GM18505 (cell line): ENCODE results near the gene NAGLU.

ENCODE experiments used
- ATAC-seq: cut with Tn5 transposase; IDR thresholded peaks from one replicate; pipeline ENCODE4 v1.9.1; 2021; ENCODE audit not compliant: unreplicated experiment
- POLR2A ChIP-seq: IDR thresholded peaks from 4 replicates; pipeline ENCODE4 v1.6.1; 2011; ENCODE audit warnings: borderline replicate concordance; ENCODE audit not compliant: insufficient read depth, insufficient read length; ENCODE audit errors: extremely low read depth

The NAGLU gene

DNA sequence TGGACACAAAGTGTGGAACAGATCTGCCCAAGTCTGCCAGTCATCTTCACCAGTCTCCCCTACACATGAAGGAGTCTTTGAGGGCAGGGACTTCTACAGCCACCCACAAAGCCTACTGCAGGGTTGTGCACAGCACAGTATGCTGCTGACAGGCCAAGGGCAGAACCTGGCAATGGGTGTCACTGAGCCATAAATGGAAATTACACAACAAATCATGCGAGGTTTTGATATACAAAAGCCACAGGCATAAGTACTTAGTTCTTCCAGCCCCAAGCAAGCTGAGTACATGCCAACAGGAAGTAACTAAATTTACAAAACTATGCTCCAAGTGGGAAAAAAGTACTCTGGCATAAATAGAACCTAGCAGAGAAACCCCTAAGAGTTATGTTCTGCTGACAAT is 49.3 kb downstream of the NAGLU start:
- no peak for ATAC-seq
- no peak for TF ChIP-seq POLR2A

DNA sequence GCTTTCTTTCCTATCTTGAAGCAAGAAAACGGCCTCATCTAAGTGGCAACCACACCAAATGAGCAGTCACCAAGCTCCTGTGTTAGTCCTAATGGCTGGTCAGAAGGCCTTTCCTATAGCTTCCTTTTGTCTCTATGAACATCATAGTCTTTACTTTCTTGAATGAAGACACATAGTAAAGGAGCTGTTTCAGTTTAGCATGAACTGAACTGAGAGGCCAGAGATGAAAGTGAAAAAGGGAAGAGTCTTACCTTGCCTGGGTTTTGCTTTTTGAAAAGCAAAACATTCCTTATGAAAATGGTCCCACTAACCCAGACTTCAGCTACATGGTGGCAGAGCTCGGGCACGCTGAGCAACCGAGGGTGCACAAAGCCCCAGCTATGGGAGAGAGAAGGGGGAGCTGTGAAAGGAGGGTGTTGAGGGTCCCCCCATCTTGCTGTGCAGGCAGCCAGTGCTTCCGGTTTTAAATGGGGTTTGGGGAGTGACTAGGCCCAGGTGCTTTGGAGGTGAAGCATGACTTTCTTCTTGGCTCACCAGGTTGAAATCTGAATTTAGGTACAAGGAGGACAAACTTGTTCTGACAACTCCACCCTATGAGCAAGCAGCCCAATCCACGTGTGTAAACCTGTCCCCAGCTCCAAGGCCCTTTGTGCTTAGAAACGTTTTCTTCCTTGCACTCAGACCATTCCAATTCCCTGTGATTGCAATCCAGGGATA is 50.6 kb downstream of the NAGLU start:
- ATAC-seq, result no peak
- no peak for TF ChIP-seq POLR2A

DNA sequence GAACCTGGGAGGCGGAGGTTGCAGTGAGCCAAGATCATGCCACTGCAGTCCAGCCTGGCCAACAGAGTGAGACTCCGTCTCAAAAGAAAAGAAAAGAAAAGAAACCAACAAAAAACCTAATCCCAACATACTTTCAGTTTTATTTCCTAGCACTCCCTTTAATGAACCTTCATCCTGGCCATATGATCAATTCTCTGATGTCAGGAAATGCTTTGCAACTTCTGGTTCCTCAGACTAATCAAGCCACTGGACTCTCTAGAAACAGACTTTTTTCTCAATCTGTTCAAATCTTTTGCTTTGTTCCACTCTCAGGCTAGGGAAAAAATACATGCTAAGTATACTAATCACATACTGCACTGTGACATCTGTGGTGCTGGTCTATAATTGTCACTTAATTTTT is 54.8 kb downstream of the NAGLU start:
- TF ChIP-seq POLR2A, result no peak
- no peak for ATAC-seq

DNA sequence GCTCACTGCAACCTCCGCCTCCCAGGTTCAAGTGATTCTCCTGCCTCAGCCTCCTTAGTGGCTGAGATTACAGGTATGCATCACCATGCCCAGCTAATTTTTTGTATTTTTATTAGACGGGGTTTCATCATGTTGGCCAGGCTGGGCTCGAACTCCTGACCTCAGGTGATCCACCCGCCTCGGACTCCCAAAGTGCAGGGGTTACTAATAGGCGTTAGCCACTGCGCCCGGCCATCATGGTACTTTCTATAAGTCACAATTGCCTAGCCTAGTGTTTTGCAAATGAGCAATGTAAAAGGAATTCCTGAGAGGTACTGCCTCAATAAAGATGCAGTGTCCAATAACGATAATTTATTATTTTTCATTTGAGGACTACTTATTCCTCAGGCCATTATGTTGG is 55.4 kb downstream of the NAGLU start:
- ATAC-seq, result no peak
- no peak for TF ChIP-seq POLR2A
